ENCODE results near the gene BRD3OS.

The BRD3OS gene

GRCh38 chr9:134035041-134036039, 10.1 kb downstream of the BRD3OS start:
- no peak for DNase-seq

- DNase-seq = no peak
These were observed 10.8 kb downstream of the BRD3OS start for GRCh38 chr9:134036130-134036529.

- DNase-seq = no peak
These were observed 12.4 kb downstream of the BRD3OS start for GRCh38 chr9:134037641-134038040.

GRCh38 chr9:134039386-134040175, 14.3 kb downstream of the BRD3OS start:
- no peak for DNase-seq

- DNase-seq = no peak
These were observed 14.9 kb downstream of the BRD3OS start for GRCh38 chr9:134040176-134040565.

DNA sequence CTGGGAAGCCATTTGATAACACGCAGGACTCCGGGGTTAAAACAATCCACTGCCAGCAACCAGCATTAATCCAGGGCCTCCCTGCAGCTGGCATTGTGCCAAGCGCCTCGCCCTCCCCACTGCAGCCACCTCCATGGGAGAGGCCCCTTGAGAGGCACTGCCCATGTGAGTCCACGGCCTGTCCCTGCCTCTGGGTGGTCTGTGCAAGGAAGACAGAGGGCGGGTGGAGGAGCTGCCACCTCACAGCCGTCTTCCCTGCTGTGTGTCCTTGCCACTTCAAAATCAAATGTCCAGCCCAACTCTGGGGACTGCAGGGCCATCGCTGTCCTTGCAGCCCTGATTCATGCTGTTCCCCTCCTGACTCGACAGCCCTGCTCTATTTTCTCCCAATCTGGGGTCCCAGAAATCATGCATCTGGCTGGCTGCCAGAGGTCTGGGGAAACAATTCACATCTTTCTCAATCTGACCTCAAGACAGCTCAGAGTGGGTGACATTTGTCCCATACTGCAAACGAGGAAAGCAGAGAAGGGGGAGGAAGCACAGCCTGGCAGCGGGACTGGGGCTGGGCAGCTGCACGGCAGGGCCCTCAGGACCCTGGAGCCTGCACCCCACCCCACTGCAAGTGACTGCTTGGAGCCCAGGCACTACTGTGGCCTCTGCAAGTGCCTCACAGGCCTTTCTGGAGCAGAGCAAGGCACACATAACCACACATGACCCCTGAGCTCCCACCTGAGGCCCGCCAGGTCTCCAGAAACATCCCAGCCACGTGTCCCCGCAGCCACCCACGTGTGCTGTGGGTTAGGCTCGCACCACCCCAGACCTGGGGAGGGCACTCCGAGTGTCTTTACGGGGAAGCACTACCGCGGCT, 15.7 kb downstream of the BRD3OS start:
- DNase-seq = no peak

DNA sequence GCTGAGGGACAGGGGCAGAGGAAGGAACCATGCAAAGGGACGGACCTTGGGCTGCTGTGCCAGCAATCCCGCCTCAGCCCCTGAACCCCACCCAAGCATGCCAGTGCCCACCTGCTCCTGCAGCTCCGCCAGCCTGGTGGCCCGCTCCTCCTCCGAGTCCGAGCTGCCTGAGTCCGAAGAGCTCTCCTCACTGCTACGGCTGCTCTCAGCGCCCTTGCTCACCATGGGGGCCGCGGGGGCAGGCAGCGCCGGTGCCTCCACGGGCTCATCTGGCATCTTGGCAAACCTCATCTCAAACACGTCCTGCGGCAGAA, 16.3 kb downstream of the BRD3OS start:
- DNase-seq = no peak

DNA sequence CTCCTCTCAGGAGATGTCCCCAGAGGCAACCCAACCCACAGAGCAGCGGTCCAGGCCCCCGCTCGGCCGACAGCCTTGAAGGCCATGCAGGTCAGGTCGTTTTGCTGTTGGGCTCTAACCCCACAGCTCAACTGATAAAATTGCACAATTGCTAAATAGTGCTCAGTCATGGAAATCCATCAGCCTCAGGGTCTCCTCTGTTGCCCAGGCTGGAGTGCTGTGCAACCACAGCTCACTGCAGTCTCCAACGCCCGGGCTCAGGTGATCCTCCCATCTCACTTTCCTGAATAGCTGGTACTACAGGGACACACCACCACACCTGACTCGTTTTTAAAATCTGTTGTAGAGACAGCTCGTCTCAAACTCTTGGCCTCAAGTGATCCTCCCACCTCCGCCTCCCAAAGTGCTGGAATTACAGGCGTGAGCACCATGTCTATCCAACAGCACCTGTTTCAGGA, 18.3 kb downstream of the BRD3OS start:
- no peak for DNase-seq

DNA sequence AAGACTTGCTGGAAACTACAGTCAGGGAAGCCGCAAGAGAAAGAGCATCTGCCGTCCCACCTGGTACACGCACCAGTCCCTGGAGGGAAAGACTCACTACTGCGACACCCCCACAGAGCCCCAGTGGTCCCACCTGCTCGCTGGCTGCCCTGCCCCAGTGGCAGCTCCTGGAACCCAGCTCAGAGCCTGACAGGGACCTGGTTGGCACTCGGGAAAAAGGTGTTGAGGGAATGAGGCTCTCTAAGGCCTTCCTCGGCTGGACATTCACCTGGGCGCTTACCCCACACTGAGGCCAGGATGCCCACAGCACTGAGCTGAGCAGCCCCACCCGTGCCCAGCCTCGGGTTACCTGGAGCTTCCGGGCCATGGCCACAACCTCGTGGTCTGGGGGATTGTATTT, 19.7 kb downstream of the BRD3OS start:
- DNase-seq = no peak

DNA sequence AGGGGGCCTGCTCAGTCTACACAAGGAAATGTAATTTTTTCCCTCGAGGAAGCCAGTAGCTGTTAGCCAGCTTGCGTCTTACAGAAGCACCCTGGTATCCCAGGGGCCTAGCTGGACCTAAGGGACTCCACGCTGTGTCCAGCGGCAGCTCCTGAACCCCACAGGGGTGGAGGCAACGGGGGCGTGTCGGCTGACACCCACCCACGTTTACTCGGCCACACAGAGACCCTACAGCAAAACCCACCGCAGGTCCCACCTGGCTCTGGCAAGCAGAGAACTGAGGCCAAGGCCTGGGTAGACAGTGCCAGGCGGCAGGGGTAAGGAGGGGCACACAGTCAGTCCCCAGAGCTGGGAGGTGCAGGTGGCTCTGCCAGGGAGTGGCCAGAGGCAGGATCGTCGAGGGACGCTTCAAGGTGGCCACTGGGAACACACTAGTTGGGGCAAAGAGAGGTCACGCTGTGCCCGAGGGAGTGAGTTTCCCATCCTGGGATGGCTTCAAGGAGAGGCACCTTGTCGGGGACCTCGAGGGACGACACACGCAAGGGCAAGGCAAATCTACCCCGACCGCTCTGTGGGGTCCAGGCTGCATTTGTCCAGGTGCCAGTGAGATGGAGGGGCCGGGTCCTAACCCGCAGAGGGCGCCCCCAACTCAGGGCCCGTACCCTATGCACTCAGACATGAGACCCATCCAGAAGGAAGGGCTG, 20.7 kb downstream of the BRD3OS start:
- no peak for DNase-seq

DNA sequence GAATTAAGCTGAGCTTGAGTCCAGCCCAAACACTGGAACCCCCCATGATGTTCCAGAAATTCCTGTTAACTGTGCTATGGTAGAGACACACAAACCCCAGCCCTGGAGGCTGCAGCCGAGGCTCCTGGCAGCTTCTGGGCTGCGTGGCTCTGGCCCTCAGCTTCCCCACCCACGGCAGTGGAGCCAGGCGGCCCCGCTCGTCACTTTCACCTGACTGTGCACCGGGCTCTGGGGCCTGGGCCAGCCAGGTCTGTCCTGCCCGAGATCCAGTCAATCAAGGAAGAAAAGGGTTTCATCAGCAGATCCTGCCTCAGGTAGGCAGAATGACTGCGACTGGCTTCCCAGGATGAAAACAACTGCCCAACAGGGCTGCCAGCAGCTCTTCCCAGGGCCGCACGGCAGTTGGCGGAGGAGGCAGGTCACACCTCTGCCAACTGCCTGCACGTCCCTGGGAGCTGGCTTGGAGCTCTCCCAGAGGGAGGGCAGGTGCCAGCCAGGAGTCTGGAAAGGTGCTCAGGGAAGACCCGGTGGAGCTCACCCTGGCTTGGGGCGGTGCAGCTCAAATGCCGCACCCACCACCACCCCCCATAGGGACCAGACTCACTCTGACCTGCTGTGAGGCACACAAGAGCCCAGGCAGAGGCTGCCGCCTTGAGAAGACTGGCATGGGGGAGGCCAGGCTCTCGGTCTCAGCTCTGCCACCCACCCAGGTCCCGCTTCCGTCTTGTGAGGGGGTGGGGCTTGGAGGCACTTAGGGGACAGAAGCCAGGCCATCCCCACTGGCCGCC, 21.8 kb downstream of the BRD3OS start:
- DNase-seq = no peak

DNA sequence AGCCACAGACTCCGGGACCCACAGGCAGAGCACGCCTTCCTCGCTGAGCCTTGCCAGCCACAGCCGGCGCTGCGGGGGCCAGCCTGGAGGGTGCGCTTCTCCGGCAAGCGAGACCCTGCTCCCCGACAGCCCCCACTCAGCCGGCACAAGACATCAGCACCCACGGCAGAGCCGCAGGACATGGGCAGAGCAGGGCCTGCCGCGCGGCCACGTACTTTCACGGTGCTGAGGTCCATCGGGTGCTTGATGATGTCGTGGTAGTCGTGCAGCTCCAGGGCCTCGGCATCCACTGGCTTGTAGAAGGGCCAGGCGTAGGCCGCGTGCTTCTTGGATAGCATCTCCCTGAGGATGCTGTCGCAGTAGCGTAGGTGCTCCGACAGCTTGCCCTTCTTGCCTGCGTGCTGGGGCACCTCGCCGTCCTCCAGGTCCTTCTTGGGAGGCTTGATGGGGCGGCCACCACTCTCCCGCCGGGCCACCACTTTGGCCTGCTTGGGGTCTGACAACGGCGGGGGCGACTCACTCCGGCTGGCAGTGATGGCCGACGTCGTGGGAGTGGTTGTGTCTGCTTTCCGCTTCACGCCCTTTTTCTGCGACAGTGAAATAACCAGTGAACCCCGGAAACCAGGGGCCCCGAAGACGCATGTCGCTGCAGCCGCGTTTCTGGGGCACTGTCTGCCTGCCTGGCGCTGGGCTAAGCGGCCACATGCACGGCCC, 22.7 kb downstream of the BRD3OS start:
- no peak for DNase-seq

GRCh38 chr9:134048582-134048968, 23.3 kb downstream of the BRD3OS start:
- DNase-seq = no peak

DNA sequence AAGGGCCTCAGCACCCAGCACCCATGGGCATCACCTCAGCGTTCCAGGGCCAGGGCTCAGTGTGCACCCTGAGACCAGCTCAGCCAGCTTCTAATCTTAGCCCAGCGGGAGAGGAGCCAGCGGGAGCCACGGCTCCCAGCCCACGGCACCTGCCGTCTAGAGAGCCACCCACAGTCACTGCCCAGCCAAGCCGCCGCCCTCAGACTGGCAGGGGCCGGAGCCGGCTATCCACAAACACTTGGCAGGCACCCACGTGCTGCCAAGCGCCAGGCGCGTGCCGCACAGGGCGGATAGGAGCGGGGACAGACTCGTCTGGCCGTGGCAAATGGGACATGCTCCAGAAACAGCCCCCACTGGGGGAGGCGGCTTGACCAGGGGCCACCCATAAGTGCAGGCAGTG, 24.0 kb downstream of the BRD3OS start:
- DNase-seq = no peak

- no peak for DNase-seq
These were observed 24.7 kb downstream of the BRD3OS start for GRCh38 chr9:134049772-134050588.

GRCh38 chr9:134050726-134051125, 25.4 kb downstream of the BRD3OS start:
- no peak for DNase-seq

- DNase-seq = no peak
These were observed 26.0 kb downstream of the BRD3OS start for GRCh38 chr9:134051319-134051718.

DNA sequence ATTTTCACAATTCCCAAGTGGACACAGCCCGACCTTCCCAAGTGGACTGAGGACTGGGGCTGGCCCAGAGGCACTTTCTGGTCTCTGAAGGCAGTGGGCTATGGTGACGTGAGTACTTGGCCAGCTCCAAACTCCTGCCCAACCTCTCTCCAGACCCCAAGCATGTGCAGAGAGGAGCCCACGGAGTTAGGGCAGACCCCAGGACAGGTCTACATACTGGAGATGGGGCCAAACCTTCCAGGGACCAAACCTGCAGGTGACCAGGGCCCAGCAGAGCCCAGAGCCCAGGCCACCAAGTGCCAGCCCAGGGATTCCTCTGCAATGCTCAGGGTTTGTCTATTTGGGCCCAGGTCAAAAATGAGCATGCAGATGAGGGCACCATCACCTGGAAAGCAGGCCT, 27.2 kb downstream of the BRD3OS start:
- DNase-seq = no peak

DNA sequence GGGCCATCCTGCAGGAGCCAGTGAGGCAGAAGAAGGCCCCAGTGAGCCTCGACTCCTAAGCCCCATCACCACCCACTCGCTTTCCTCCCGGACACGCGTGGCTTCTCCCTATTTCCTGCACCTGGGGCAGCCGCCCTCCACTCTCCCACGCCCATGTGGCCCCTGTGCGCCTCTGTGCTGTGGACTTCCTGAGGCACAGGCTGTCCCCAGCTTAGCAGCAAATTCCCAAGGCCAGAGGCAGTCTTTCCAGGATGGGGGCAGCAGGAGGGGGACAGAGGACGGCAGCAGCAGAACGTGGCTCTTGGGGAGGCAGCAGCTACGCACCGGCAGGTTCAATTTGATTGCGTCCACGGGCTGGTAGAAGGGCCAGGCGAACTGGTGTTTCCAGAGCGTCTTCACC, 27.7 kb downstream of the BRD3OS start:
- DNase-seq = no peak

DNA sequence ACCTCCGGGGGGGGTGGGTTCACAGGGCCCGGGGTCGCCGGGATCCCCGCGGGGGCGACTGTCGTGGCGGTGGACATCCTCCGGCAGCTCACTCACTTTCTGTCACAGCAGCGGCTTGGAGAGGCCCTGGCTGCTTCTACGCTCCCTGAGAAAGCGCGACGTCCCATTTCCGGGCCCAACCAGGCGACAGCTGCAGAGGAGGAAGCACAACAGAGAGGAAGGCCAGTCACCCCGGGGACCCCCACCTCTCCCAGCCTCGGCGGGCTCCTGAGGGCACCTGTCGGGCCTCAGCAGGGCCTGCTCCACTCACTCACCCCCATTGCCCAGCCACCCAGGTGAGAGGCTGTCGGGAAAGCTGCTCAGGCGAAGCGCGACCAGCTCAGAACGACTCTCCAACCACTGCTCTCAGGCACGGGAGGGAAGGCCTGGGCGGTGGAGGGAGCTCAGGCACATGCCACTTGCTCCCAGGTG, 28.2 kb downstream of the BRD3OS start:
- no peak for DNase-seq
